NCI-H2196 (cell line): ENCODE data around the gene COLEC11.
A peak's percentile ranks its signal among the peaks of the same experiment; 100 is the strongest.
"Not testable (repeated sequence)": the region's sequence is repeated elsewhere in the genome, so short reads cannot be mapped to it uniquely, and the experiment has no call there.

Experiments
- DNase-seq: peaks from one replicate; lab custom pipeline; 2025; ENCODE audit not compliant: unreplicated experiment; lab: John Stamatoyannopoulos, UW

The COLEC11 gene

DNA sequence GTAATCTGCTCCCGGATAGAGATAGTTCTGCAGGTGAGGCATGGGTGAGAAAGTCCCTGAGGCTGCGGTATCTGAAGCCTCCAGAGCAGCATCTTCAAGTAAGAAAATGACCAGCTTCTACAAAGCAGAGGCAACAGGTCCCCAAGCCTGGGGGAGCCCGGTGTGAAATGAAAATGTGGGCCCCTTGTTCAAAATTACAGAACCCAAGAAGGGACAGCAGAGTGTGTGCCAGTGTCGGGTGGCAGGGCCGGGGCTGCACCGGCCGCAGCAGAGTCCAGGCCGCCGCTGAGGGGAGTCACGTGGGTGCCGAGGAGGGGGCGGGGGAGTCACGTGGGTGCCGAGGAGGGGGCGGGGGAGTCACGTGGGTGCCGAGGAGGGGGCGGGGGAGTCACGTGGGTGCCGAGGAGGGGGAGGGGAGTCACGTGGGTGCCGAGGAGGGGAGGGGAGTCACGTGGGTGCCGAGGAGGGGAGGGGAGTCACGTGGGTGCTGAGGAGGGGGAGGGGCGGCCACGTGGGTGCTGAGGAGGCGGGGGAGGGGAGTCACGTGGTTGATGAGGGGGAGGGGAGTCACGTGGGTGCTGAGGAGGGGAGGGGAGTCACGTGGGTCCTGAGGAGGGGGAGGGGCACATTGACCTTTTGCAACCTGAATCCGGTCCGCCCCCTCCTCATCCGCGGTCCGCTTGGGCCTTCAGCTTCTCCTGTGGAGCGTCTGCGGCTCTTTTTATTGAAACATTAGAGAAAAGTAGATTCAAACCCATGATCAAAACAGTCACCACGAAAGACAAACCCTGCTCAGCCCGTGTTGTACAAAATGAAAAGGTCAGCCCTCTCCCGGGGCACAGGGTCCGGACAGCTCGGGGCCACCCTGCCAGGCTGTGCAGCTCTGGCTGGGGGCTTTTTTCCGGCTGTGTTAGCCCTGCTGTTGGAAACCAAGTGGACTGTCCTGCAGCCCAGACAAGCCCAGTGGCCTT is 10.4 kb downstream of the COLEC11 start:
- peak; percentile 87 for DNase-seq

DNA sequence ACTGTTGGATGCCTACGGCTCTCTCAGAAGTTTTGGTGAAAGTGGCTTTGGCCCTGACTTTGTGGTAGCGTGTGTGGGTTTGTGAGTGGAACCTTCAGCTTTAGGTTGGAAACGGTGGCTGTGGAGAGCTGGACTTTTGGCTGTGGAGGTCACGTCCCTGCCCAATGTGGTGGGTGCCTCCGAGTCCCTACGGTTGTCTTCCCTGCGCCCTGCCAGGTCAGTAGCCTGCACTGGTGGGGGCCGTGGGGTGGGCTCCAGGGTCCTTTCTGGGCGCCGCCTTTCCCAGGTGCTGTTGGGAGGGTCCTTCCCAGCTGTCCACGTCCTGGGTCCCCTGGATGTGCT is 11.1 kb downstream of the COLEC11 start:
- DNase-seq: no peak

DNA sequence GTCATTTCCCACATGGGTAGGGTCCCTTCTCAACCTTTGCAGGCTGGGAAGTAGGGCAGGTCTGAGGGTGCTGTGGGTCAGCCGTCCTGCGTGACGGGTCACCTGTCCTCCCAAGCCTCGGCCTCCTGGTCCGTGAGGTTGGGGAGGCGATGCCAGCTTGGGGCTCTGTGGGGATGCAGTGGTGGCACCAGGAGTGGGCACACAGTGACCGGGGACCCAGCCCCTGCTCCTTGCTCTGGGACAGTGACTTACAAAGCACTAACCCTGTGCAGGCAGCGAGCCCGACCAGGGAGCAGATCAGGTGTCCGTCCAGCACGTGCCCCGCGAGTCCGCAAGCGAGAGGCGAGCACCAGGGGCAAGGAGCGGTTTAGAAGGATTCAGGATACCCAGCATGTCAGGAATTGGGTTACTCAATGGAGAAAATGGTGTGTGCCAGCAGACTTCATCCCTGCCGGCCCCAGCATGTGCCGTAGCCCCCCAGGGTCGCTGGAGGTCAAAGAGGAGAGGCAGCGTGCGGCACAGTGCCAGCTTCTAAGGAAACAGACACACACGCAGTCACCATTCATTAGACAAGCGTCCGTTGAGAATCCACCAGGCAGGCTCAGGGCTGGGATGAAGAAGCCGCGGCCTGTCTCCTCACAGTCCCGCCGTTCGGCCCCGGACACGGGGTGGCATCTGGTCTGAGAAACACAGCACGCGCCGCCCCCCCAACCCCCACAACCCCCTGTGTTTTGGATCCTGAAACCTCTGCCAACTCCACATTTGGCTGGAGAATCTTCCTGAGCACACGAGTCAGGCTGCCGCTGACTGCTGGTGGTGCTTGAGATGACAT is 11.7 kb downstream of the COLEC11 start:
- DNase-seq: no peak

DNA sequence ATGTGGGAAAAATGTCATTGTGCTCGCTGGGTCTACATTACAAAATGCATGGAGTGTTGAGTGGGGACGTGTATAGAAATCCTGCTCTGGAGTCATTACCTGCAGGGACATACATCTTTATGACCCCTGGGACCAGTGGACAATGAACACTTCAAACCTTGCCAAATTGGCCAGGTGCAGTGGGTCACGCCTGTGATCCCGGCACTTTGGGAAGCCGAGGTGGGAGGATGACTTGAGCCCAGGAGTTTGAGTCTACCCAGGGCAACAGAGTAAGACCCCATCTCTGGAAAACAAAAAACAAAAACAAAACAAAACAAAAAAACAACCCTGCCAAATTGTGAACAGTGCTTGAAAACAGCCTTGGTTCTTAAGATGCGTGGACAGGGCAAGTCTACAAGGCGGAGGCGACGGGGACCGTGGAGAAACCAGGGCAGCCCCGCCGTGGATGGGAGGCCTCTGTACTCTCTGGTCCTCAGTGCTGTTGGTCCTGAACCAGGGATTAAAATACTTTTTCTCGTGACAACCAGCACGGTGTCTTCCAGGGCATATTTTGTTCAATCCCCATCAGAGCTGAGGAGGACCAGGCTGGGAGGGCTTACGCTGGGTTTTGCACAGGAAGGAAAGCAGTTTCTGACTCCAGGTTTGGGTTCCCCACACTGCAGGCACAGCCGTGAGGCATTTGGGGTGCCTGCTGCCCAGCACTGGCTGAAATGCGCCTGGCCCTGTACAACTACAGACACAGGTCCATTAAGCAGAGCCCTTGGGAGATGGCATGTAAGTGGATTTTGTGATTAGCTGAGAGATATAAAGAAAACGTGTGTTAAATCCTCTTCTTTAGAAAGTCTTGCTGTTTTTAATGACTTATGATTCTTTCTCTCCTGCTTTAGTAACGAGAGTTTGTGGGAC is 13.7 kb downstream of the COLEC11 start:
- DNase-seq: peak; percentile 46

DNA sequence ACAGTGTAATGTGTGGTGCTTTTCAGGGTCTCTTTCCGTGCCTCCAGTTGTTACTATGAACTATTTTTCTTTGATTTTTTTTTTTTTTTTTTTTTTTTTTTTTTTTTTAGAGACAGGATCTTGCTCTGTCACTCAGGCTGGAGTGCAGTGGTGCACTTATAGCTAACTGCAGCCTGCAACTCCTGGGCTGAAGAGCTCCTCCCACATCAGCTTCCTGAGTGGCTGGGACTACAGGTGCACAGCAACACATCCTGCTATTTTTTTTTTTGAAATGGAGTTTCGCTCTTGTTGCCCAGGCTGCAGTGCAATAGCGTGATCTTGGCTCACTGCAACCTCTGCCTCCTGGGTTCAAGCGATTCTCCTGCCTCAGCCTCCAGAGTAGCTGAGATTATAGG is 14.4 kb downstream of the COLEC11 start:
- DNase-seq: peak; percentile 31

DNA sequence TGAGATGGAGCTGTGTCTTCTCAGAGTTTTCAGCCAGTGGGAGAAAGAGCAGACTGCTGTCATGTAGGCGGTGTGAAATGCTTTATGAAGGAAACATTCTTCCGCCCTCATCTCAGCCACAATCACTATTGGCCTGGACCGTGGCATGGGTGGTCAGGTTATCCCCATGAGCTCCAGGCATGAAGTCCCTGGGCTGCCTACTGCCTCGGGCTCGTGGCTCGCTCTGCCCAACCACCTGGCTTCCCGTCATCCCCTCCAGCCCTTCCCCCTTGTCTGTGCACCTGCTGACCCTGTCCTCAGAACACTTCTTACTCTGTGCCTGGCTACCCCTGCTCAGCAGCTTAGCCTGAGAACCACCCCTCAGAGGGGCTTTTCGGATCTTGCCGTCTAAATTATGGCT is 15.5 kb downstream of the COLEC11 start:
- DNase-seq: no peak

DNA sequence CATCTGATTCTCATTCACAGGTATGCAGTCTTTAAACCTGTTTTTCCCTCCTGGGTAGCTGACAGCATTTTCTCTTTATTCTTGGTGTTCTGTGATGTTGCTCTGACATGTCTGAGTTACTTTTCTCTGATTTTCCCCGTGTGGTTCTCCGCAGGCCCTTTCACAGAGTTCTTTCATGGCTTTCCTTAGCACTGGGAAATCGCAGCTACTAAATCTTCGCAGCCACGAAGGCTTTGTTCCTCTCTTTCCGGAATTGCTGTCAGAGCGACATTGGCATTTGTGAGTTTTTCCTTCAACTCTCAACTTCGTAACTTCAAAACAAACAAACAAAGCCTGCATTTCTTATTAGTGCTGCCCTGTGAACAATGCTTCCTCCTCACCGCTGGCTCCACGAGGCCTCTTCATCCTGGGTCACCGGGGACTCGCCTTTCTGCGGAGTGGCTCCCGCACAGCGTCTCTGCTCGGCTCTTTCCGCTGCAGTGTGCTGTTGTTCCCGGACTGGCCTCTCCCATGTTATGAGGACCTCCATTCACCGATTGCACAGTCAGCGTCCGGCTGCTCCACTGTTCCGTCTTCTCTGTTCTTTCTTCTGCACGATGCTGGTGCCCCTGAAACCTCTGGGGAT is 16.1 kb downstream of the COLEC11 start:
- no peak for DNase-seq

DNA sequence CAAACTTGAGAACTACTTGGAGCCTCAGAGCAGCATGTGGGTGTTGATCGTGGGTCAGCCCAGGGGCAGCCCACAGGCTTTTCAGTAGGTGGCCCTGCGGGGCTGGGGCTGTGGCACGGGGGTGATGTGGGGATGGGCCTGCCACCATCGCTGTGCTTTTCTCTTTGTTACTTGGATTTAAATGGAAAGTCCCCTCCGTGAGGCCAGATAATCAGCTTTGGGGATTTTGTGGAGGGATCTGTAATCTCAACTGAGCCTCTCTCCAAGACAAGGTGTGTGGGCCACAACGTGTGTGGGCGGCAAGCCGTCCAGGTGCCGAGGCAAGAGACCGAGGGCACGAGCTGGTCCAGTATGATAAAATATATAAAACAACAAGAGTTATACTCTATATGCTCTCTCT is 16.7 kb downstream of the COLEC11 start:
- DNase-seq: no peak

DNA sequence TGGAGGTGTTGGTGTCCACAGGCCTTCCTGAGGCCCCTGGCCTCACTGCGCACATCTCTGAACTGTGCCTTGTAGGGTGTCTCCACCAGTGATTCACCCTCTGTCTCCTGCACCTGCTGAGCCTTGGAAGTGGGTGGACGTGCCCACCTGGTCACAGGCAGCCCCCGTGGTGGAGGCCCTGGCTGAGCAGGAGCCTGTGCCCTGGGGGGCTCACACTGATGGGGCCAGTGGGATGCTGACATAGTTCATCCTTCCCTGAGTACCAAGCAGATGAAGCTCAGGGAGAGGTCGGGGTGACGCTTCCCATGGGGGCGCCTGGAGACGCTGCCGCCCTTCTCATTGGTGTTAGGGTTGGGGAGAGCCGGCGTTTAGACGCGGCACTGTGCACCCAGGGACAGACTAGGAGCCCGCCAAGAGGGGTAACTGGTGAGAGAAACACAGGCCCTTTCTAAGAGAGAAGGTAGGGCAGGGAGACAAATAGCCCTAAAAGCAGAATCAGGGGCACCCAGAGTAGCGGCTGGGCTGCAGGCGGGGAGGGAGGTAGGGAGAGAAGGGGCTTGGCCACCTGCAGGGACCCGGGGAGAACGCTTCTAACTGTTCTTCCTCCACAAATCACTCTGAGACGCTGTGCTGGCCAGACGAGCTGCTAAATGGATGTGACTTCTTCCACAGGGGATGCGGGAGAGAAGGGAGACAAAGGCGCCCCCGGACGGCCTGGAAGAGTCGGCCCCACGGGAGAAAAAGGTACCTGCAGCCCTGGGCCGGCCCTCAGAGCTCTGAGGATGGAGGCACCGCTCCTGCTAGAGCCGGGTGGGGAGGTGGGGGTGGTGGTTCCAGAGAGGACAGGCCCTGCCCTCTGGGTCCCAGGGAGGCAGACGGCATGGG is 18.0 kb downstream of the COLEC11 start:
- DNase-seq: no peak

DNA sequence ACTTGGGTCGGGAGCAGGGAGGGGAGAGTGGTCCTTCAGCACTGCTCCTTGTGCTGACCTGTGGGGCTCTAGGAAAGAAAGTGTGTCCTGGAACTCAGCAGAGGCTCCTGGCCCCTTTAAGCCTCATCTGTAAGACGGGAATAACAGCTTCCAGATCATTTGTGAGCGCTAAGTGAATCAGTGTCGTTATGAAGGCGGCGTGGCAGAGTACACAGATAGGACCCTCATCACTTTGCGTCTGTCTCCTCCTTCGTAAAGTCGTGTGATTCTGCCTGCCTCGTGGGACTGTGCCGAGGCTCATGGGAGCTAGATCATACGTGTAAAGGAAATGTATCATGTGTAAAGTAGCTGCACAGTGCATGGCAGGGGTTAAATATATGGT is 18.6 kb downstream of the COLEC11 start:
- DNase-seq: no peak

DNA sequence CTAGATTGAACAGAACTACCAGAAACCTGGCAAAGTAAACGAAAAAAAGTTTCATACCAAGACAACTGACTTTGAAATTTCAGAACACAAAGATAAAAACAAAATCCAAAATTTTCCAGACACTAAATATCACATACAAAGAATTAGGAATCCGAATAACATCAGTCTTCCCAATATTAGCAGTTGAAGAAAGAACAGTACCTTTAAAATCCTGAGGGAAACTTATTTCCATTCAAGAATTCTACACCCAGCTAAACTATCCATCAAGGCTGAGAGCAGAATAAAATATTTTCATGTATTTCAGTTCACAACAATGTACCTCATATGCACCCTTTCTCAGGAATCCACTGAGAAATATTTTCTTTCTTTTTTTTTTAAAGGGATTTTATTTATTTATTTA is 19.8 kb downstream of the COLEC11 start:
- not testable (repeated sequence) for DNase-seq

DNA sequence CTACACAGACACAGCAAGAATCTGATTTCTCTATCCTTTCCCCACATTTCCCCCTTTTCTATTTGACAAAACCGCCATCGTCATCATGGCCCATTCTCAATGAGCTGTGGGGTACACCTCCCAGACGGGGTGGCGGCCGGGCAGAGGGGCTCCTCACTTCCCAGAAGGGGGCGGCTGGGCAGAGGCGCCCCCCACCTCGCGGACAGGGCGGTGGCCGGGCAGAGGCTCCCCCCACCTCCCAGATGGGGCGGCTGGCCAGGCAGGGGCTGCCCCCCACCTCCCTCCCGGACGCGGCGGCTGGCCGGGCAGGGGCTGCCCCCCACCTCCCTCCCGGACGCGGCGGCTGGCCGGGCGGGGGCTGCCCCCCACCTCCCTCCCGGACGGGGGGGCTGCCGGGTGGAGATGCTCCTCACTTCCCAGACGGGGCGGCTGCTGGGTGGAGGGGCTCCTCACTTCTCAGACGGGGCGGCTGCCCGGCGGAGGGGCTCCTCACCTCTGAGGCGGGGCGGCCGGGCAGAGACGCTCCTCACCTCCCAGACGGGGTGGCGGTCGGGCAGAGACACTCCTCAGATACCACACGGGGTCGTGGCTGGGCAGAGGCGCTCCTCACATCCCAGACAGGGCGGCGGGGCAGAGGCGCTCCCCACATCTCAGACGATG is 20.8 kb downstream of the COLEC11 start:
- not testable (repeated sequence) for DNase-seq

DNA sequence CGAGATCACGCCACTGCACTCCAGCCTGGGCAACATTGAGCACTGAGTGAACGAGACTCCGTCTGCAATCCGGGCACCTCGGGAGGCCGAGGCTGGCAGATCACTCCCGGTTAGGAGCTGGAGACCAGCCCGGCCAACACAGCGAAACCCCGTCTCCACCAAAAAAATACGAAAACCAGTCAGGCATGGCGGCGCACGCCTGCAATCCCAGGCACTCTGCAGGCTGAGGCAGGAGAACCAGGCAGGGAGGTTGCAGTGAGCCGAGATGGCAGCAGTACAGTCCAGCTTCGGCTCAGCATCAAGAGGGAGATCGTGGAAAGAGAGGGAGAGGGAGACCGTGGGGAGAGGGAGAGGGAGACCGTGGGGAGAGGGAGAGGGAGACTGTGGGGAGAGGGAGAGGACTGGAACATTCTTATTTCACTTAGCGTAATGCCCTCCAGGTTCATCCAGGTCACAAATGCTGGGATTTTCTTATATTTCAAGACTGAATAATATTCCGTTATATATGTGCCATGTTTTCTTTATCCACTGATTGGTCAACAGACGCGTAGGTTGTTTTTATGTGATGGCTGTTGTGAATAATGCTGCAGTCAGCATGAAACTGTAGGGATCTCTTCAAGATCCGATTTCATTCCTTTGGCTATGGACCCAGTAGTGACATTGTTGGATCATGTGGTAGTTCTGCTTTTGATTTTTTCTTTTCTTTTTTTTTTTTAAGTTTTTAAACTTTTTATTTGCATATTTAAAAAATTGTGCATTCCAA is 21.7 kb downstream of the COLEC11 start:
- not testable (repeated sequence) for DNase-seq

DNA sequence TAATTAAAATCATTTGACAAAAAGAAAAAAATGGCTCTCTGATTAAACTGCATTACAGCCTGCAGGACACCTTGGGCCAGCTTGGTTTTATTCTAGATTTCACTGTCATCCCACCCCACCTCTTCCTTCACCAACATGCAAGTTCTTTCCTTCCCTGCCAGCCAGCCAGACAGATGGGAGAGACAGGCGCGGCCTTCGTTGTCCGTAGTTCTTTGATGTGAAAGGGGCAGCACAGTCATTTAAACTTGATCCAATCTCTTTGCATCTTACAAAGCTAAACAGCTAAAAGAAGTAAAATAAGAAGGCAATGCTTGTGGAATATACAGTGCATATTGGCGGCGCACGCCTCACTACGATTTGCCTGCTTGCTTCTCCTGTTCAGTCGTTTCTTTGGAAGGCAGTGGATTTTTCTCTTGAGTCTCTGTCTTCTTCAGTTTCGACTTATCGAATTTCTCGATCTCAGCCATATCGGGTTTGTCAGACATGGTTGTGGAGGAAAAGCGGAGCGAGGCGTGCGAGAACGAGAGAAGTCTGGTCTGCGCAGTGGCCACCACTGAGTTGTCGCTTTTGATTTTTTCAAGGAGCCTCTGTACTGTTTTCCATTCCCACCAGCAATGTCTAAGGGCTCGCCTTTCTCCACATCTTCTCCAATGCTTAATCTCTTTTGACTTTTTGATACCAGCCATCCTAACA is 22.4 kb downstream of the COLEC11 start:
- DNase-seq: no peak

DNA sequence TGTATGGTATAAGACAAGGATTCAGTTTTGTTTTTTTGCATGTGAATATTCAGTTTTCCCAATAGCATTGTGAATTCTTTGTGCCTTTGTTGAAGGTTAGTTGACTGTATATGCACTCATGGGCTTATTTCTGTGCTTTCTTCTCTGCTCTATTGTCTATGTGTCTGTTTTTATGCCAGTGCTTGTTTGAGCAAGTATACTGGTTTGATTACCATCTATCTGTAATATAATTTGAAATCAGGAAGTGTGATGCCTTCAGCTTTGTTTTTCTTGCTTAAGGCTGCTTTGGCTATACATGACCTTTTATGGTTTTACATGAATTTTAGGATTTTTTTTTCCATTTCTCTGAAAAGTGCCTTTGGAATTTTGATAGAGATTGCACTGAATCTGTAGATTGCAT is 23.5 kb downstream of the COLEC11 start:
- no peak for DNase-seq

DNA sequence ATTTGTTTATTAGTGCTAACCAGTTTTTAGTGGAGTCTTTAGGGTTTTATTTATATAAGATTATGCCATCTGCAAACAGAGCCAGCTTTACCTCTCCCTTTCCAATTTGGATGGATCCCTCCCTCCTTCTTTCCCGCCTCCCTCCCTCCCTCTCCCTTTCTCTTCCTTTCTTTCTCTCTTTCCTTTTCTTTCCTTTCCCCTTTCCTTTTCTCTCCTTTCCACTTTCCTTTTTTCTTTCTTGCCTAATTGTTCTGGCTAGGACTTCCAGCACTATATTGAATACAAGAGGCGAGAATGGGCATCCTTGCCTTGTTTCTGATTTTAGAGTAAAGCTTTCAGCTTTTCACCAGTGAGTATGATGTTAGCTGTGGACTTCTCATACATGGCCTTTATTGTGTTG is 24.1 kb downstream of the COLEC11 start:
- DNase-seq: no peak

DNA sequence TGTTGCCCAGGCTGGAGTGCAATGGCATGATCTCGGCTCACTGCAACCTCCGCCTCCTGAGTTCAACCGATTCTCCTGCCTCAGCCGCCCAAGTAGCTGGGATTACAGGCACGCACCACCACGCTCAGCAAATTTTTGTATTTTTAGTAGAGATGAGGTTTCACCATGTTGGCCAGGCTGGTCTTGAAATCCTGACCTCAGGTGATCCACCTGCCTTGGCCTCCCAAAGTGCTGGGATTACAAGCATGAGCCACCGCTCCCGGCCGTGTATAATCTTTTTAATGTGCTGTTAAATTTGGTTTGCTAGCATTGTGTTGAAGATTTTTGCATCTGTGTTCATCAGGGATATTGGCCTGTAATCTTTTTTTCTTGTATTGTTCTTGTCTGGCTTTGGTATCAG is 24.7 kb downstream of the COLEC11 start:
- DNase-seq: not testable (repeated sequence)

DNA sequence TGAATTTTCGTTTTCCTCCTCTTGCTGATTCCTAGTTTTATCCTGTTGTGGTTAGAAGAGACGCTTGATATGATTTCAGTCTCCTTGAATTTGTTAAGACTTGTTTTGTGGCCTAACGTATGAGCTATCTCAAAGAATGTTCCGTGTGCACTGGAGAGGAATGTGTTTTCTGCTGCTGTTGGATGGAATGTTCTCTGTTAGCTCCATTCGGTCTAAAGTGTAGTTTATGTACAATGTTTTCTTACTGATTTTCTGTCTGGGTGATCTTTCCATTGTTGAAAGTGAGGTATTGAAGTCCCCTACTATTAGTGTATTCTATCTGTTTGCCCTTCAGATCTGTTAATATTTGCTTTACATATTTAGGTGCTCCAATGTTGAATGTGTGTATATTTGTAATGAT is 25.9 kb downstream of the COLEC11 start:
- no peak for DNase-seq
